EL (cell line): ENCODE results near the gene IGSF8.

ENCODE experiments used
- DNase-seq: peaks from one replicate; pipeline ENCODE4 v3.0.0-alpha.2; 2016

The IGSF8 gene

GRCh38 chr1:160085686-160086455 is 12.5 kb downstream of the IGSF8 start:
- peak; percentile 71 for DNase-seq

GRCh38 chr1:160084771-160085321 is 13.6 kb downstream of the IGSF8 start:
- DNase-seq = no peak

- DNase-seq = no peak
These were observed 14.2 kb downstream of the IGSF8 start for GRCh38 chr1:160083968-160084770.

GRCh38 chr1:160082926-160083325 is 15.5 kb downstream of the IGSF8 start:
- DNase-seq = no peak

GRCh38 chr1:160082487-160082886 is 15.9 kb downstream of the IGSF8 start:
- DNase-seq = no peak

GRCh38 chr1:160081261-160081936 is 17.0 kb downstream of the IGSF8 start, which contains the start of gene KCNJ9:
TSS of gene KCNJ9 (plus strand) at chr1:160081538. CDS start at chr1:160084031, 2,493 bp downstream.
- peak; percentile 18 for DNase-seq

- DNase-seq = no peak
These were observed 17.9 kb downstream of the IGSF8 start for GRCh38 chr1:160080381-160081100.

- DNase-seq = no peak
These were observed 19.0 kb downstream of the IGSF8 start for GRCh38 chr1:160079448-160079847.

GRCh38 chr1:160078512-160079195 is 19.8 kb downstream of the IGSF8 start:
- peak; percentile 46 for DNase-seq

- no peak for DNase-seq
These were observed 20.9 kb downstream of the IGSF8 start for GRCh38 chr1:160077486-160077885.

- DNase-seq = no peak
These were observed 22.1 kb downstream of the IGSF8 start for GRCh38 chr1:160076295-160076694.

GRCh38 chr1:160075836-160076235 is 22.6 kb downstream of the IGSF8 start:
- no peak for DNase-seq

GRCh38 chr1:160074865-160075264 is 23.6 kb downstream of the IGSF8 start:
- DNase-seq = no peak

GRCh38 chr1:160071289-160071688 is 27.1 kb downstream of the IGSF8 start:
- no peak for DNase-seq

GRCh38 chr1:160070243-160071163 is 27.9 kb downstream of the IGSF8 start:
- DNase-seq = peak; percentile 66

GRCh38 chr1:160069460-160070231 is 28.8 kb downstream of the IGSF8 start, which contains the start of gene KCNJ10:
TSS of gene KCNJ10 (minus strand) at chr1:160070160. CDS start at chr1:160042532, 27,628 bp downstream.
- DNase-seq = no peak

GRCh38 chr1:160068225-160068624 is 30.2 kb downstream of the IGSF8 start:
- DNase-seq = no peak

- no peak for DNase-seq
These were observed 31.3 kb downstream of the IGSF8 start for GRCh38 chr1:160066829-160067745.

- DNase-seq = no peak
These were observed 33.7 kb downstream of the IGSF8 start for GRCh38 chr1:160064746-160065145.
